GM21381 (cell line): ENCODE measurements around the gene ENDOD1.
A peak's percentile ranks its signal among the peaks of the same experiment; 100 is the strongest.

Source experiments
- ATAC-seq: cut with Tn5 transposase; IDR thresholded peaks from one replicate; pipeline ENCODE4 v1.9.1; 2021; ENCODE audit warnings: mild to moderate bottlenecking, moderate library complexity; ENCODE audit not compliant: unreplicated experiment

The ENDOD1 gene

GRCh38 chr11:95076416-95076815 lies 13.2 kb upstream of the ENDOD1 start:
- ATAC-seq, result no peak

- ATAC-seq, result no peak
Measured at GRCh38 chr11:95076981-95077380, 12.7 kb upstream of the ENDOD1 start.

GRCh38 chr11:95078526-95078925 lies 11.1 kb upstream of the ENDOD1 start:
- no peak for ATAC-seq

GRCh38 chr11:95081010-95081409 lies 8.6 kb upstream of the ENDOD1 start:
- no peak for ATAC-seq

GRCh38 chr11:95081412-95081811 lies 8.2 kb upstream of the ENDOD1 start:
- no peak for ATAC-seq

GRCh38 chr11:95082576-95083001 lies 7.1 kb upstream of the ENDOD1 start:
- ATAC-seq, result no peak

- no peak for ATAC-seq
Measured at GRCh38 chr11:95084509-95084908, 5.1 kb upstream of the ENDOD1 start.

- ATAC-seq, result no peak
Measured at GRCh38 chr11:95085117-95085816, 4.4 kb upstream of the ENDOD1 start.

GRCh38 chr11:95086151-95086550 lies 3.5 kb upstream of the ENDOD1 start:
- no peak for ATAC-seq

- no peak for ATAC-seq
Measured at GRCh38 chr11:95086836-95087570, 2.6 kb upstream of the ENDOD1 start.

- peak; percentile 48 for ATAC-seq
Measured at GRCh38 chr11:95088946-95089619, 563 bp upstream of the ENDOD1 start.

- no peak for ATAC-seq
Measured at GRCh38 chr11:95091663-95092180, 2.1 kb downstream of the ENDOD1 start.

GRCh38 chr11:95092549-95093324 lies 3.1 kb downstream of the ENDOD1 start:
- ATAC-seq, result no peak

GRCh38 chr11:95093548-95093947 lies 3.9 kb downstream of the ENDOD1 start:
- ATAC-seq, result no peak

GRCh38 chr11:95095858-95096587 lies 6.4 kb downstream of the ENDOD1 start:
- ATAC-seq, result peak; percentile 77

- no peak for ATAC-seq
Measured at GRCh38 chr11:95097209-95097608, 7.6 kb downstream of the ENDOD1 start.

- ATAC-seq, result no peak
Measured at GRCh38 chr11:95098826-95099225, 9.2 kb downstream of the ENDOD1 start.

GRCh38 chr11:95100191-95100648 lies 10.6 kb downstream of the ENDOD1 start:
- no peak for ATAC-seq

GRCh38 chr11:95100856-95101507 lies 11.3 kb downstream of the ENDOD1 start:
- ATAC-seq, result no peak

GRCh38 chr11:95101935-95102334 lies 12.3 kb downstream of the ENDOD1 start:
- ATAC-seq, result no peak
